ENCODE results near the gene CRTAC1. TPM values are rescaled to one million over a fixed set of nuclear protein-coding genes. Genes with fewer than 3 reads are reported as not detected.

CRTAC1 gene
- total and polyA plus RNA-seq, 4 donors, result 12.1 to 74.9 (median 50.3) TPM

GRCh38 chr10:98013776-98014175 is 16.6 kb downstream of the CRTAC1 start:
- WGBS (ENCODE audit: insufficient coverage), result no CpG with 5 or more reads among the region's 3 CpGs
- Histone ChIP-seq H3K36me3 (ENCODE audit: control insufficient read depth, insufficient read depth, low read length) (peaks cover 4% of the 10 kb centered on the region), H3K27me3 (ENCODE audit: control insufficient read depth, insufficient read depth, low read length) (no peaks in the 10 kb centered on the region), H3K4me3 (ENCODE audit: low read depth, low read length) (no peak overlapping the region), H3K9me3 (ENCODE audit: control insufficient read depth, insufficient read depth, low read length) (no peaks in the 10 kb centered on the region), H3K27ac (ENCODE audit: low read depth, low read length) (no peak overlapping the region), H3K4me1 (ENCODE audit: control insufficient read depth, insufficient read depth, low read length) (peaks cover 8% of the 10 kb centered on the region)
- no peak for DNase-seq (ENCODE audit: low read depth in 4 of 6, low spot score in 6 of 6)

GRCh38 chr10:98013122-98013521 is 17.3 kb downstream of the CRTAC1 start:
- DNase-seq (ENCODE audit: low read depth in 4 of 6, low spot score in 6 of 6), result no peak
- Histone ChIP-seq H3K27ac (ENCODE audit: low read depth, low read length) (no peak overlapping the region), H3K4me1 (ENCODE audit: control insufficient read depth, insufficient read depth, low read length) (peaks cover 4% of the 10 kb centered on the region), H3K36me3 (ENCODE audit: control insufficient read depth, insufficient read depth, low read length) (peaks cover 4% of the 10 kb centered on the region), H3K27me3 (ENCODE audit: control insufficient read depth, insufficient read depth, low read length) (no peaks in the 10 kb centered on the region), H3K4me3 (ENCODE audit: low read depth, low read length) (no peak overlapping the region), H3K9me3 (ENCODE audit: control insufficient read depth, insufficient read depth, low read length) (no peaks in the 10 kb centered on the region)
- 90% methylated on average over 3 of the region's 4 CpGs for WGBS (ENCODE audit: insufficient coverage)

GRCh38 chr10:98012644-98013043 is 17.8 kb downstream of the CRTAC1 start:
- Histone ChIP-seq H3K9me3 (ENCODE audit: control insufficient read depth, insufficient read depth, low read length) (no peaks in the 10 kb centered on the region), H3K4me1 (ENCODE audit: control insufficient read depth, insufficient read depth, low read length) (peaks cover 4% of the 10 kb centered on the region), H3K27ac (ENCODE audit: low read depth, low read length) (no peak overlapping the region), H3K36me3 (ENCODE audit: control insufficient read depth, insufficient read depth, low read length) (peaks cover 4% of the 10 kb centered on the region), H3K4me3 (ENCODE audit: low read depth, low read length) (no peak overlapping the region), H3K27me3 (ENCODE audit: control insufficient read depth, insufficient read depth, low read length) (no peaks in the 10 kb centered on the region)
- 35% methylated on average over 2 of the region's 2 CpGs for WGBS (ENCODE audit: insufficient coverage)
- no peak for DNase-seq (ENCODE audit: low read depth in 4 of 6, low spot score in 6 of 6)

- Histone ChIP-seq H3K36me3 (ENCODE audit: control insufficient read depth, insufficient read depth, low read length) (peaks cover 4% of the 10 kb centered on the region), H3K27ac (ENCODE audit: low read depth, low read length) (no peak overlapping the region), H3K4me3 (ENCODE audit: low read depth, low read length) (no peak overlapping the region), H3K27me3 (ENCODE audit: control insufficient read depth, insufficient read depth, low read length) (no peaks in the 10 kb centered on the region), H3K4me1 (ENCODE audit: control insufficient read depth, insufficient read depth, low read length) (peaks cover 7% of the 10 kb centered on the region), H3K9me3 (ENCODE audit: control insufficient read depth, insufficient read depth, low read length) (no peaks in the 10 kb centered on the region)
- WGBS (ENCODE audit: insufficient coverage), result 70% methylated on average over 4 of the region's 9 CpGs
- no peak for DNase-seq (ENCODE audit: low read depth in 4 of 6, low spot score in 6 of 6)
Measured at GRCh38 chr10:98010939-98011685, 19.3 kb downstream of the CRTAC1 start.

GRCh38 chr10:98006266-98006665 is 24.2 kb downstream of the CRTAC1 start:
- 5% methylated on average over 12 of the region's 12 CpGs for WGBS (ENCODE audit: insufficient coverage)
- no peaks in the 10 kb centered on the region for H3K9me3 ChIP-seq (ENCODE audit: control insufficient read depth, insufficient read depth, low read length)
- peak in 2 of 6 donors; percentile 7 to 75 for DNase-seq (ENCODE audit: low read depth in 4 of 6, low spot score in 6 of 6)
- no peak overlapping the region for H3K4me3 ChIP-seq (ENCODE audit: low read depth, low read length)
- H3K4me1 ChIP-seq (ENCODE audit: control insufficient read depth, insufficient read depth, low read length), result peaks cover 4% of the 10 kb centered on the region
- H3K36me3 ChIP-seq (ENCODE audit: control insufficient read depth, insufficient read depth, low read length), result peaks cover 4% of the 10 kb centered on the region
- no peak overlapping the region for H3K27ac ChIP-seq (ENCODE audit: low read depth, low read length)
- no peaks in the 10 kb centered on the region for H3K27me3 ChIP-seq (ENCODE audit: control insufficient read depth, insufficient read depth, low read length)

- no peak for DNase-seq (ENCODE audit: low read depth in 4 of 6, low spot score in 6 of 6)
- Histone ChIP-seq H3K4me1 (ENCODE audit: control insufficient read depth, insufficient read depth, low read length) (peaks cover 4% of the 10 kb centered on the region), H3K27ac (ENCODE audit: low read depth, low read length) (no peak overlapping the region), H3K36me3 (ENCODE audit: control insufficient read depth, insufficient read depth, low read length) (peaks cover 8% of the 10 kb centered on the region), H3K9me3 (ENCODE audit: control insufficient read depth, insufficient read depth, low read length) (peaks cover 6% of the 10 kb centered on the region), H3K27me3 (ENCODE audit: control insufficient read depth, insufficient read depth, low read length) (no peaks in the 10 kb centered on the region), H3K4me3 (ENCODE audit: low read depth, low read length) (no peak overlapping the region)
- 75% methylated on average over 4 of the region's 9 CpGs for WGBS (ENCODE audit: insufficient coverage)
Measured at GRCh38 chr10:98001736-98002135, 28.7 kb downstream of the CRTAC1 start.

GRCh38 chr10:98000346-98000745 is 30.1 kb downstream of the CRTAC1 start:
- no peak overlapping the region for H3K4me3 ChIP-seq (ENCODE audit: low read depth, low read length)
- no peaks in the 10 kb centered on the region for H3K27me3 ChIP-seq (ENCODE audit: control insufficient read depth, insufficient read depth, low read length)
- peaks cover 6% of the 10 kb centered on the region for H3K9me3 ChIP-seq (ENCODE audit: control insufficient read depth, insufficient read depth, low read length)
- no peaks in the 10 kb centered on the region for H3K4me1 ChIP-seq (ENCODE audit: control insufficient read depth, insufficient read depth, low read length)
- peaks cover 8% of the 10 kb centered on the region for H3K36me3 ChIP-seq (ENCODE audit: control insufficient read depth, insufficient read depth, low read length)
- H3K27ac ChIP-seq (ENCODE audit: low read depth, low read length), result no peak overlapping the region
- no peak for DNase-seq (ENCODE audit: low read depth in 4 of 6, low spot score in 6 of 6)
- 86% methylated on average over 8 of the region's 11 CpGs for WGBS (ENCODE audit: insufficient coverage)

GRCh38 chr10:97999923-98000248 is 30.5 kb downstream of the CRTAC1 start:
- Histone ChIP-seq H3K9me3 (ENCODE audit: control insufficient read depth, insufficient read depth, low read length) (peaks cover 6% of the 10 kb centered on the region), H3K4me3 (ENCODE audit: low read depth, low read length) (no peak overlapping the region), H3K27ac (ENCODE audit: low read depth, low read length) (no peak overlapping the region), H3K4me1 (ENCODE audit: control insufficient read depth, insufficient read depth, low read length) (no peaks in the 10 kb centered on the region), H3K36me3 (ENCODE audit: control insufficient read depth, insufficient read depth, low read length) (peaks cover 8% of the 10 kb centered on the region), H3K27me3 (ENCODE audit: control insufficient read depth, insufficient read depth, low read length) (no peaks in the 10 kb centered on the region)
- no peak for DNase-seq (ENCODE audit: low read depth in 4 of 6, low spot score in 6 of 6)
- WGBS (ENCODE audit: insufficient coverage), result 73% methylated on average over 1 of the region's 2 CpGs

GRCh38 chr10:97999066-97999922 is 31.1 kb downstream of the CRTAC1 start:
- Histone ChIP-seq H3K27ac (ENCODE audit: low read depth, low read length) (no peak overlapping the region), H3K9me3 (ENCODE audit: control insufficient read depth, insufficient read depth, low read length) (peaks cover 6% of the 10 kb centered on the region), H3K27me3 (ENCODE audit: control insufficient read depth, insufficient read depth, low read length) (no peaks in the 10 kb centered on the region), H3K4me1 (ENCODE audit: control insufficient read depth, insufficient read depth, low read length) (no peaks in the 10 kb centered on the region), H3K4me3 (ENCODE audit: low read depth, low read length) (no peak overlapping the region), H3K36me3 (ENCODE audit: control insufficient read depth, insufficient read depth, low read length) (peaks cover 8% of the 10 kb centered on the region)
- 84% methylated on average over 10 of the region's 10 CpGs for WGBS (ENCODE audit: insufficient coverage)
- DNase-seq (ENCODE audit: low read depth in 4 of 6, low spot score in 6 of 6), result no peak
